NCI-H2171 (cell line): ENCODE measurements around the gene PTGES3L.
"Not testable (repeated sequence)": the region's sequence is repeated elsewhere in the genome, so short reads cannot be mapped to it uniquely, and the experiment has no call there.

Experiments
- DNase-seq: peaks from one replicate; lab custom pipeline; 2025; lab: John Stamatoyannopoulos, UW

The PTGES3L gene

DNA sequence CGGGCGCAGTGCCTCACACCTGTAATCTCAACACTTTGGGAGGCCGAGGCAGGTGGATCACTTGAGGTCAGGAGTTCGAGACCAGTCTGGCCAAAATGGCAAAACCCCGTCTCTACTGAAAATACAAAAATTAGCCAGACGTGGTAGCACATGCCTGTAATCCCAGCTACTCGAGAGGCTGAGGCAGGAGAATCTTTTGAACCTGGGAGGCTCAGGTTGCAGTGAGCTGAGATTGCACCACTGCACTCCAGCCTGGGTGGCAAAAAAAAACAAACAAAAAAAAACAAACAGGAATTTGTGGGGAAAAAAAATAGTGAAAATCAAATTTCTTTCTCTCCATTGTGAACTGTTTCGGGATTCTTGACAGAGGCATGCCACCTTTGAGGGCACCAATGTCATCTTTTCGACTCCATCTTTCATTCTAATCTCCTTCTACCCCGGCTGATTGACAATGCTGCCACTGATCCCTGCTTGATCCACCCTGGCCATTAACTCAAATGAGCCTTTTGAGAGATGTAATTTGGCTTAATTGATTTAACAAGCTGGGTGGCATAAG lies 60.3 kb downstream of the PTGES3L start:
- not testable (repeated sequence) for DNase-seq

DNA sequence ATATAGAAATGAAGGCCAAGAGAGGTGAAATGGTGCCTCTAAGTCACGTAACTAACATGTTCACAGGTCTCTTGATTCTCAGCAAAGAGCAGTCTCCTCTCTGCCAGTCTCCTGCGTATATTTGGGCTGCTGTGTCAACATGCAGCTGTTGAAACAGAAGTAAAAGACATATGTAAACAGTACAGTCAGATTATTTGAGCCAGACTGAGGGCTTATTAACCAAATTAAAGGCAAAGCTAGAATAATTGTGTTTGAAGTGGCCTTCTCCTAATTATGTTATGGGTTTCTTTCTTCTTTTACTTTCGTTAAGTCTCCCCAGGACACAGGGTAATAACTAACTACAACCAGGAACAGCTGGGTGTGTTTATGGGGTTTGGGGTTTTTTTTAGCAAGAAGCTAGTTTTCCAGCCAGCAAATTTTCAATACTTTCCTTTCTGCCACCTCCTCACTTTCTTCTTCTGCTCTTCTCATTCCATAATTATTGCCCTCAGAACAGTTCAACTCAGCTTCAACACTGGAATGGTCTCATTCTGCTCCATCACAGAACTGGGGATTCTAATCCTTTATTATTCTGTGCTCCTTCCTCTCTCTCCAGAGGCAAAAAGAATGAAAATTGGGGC lies 60.9 kb downstream of the PTGES3L start:
- DNase-seq: no peak
